Smooth muscle cell (in vitro differentiated cells): ENCODE results near the gene RTL1. TPM values are rescaled to one million over a fixed set of nuclear protein-coding genes. Genes with fewer than 3 reads are reported as not detected.

Experiments used
- DNase-seq: peaks from one replicate; lab custom pipeline; 2025; ENCODE audit not compliant: unreplicated experiment; lab: John Stamatoyannopoulos, UW
- H2AFZ ChIP-seq: fragments of 200-600 bp; sonication (generic); 2 replicates; pipeline ENCODE4 v1.6.0; 2016; ENCODE audit warnings: antibody characterized with exemption, low read depth, mild to moderate bottlenecking
- H3F3A ChIP-seq: fragments of 200-600 bp; sonication (generic); 2 replicates; pipeline ENCODE4 v1.6.0; 2017; ENCODE audit warnings: antibody characterized with exemption, low read depth
- H3K27ac ChIP-seq: fragments of 200-600 bp; sonication (generic); 2 replicates; pipeline ENCODE4 v1.5.1; 2016; ENCODE audit warnings: low read depth, mild to moderate bottlenecking
- H3K27me3 ChIP-seq: fragments of 200-600 bp; sonication (generic); 2 replicates; pipeline ENCODE4 v1.6.1; 2016; ENCODE audit warnings: low read depth, mild to moderate bottlenecking
- H3K36me3 ChIP-seq: fragments of 200-600 bp; sonication (generic); 2 replicates; pipeline ENCODE4 v1.5.1; 2016; ENCODE audit warnings: low read depth
- H3K4me1 ChIP-seq: fragments of 200-600 bp; sonication (generic); 2 replicates; pipeline ENCODE4 v1.5.1; 2016; ENCODE audit warnings: low read depth
- H3K4me2 ChIP-seq: fragments of 200-600 bp; sonication (generic); 2 replicates; pipeline ENCODE4 v1.6.0; 2016; ENCODE audit warnings: mild to moderate bottlenecking
- H3K4me3 ChIP-seq: fragments of 200-600 bp; sonication (generic); 2 replicates; pipeline ENCODE4 v1.5.1; 2016; ENCODE audit warnings: mild to moderate bottlenecking
- H3K79me2 ChIP-seq: fragments of 200-600 bp; sonication (generic); 2 replicates; pipeline ENCODE4 v1.6.0; 2016; ENCODE audit warnings: low read depth, mild to moderate bottlenecking
- H3K9ac ChIP-seq: fragments of 200-600 bp; sonication (generic); 2 replicates; pipeline ENCODE4 v1.6.0; 2016; ENCODE audit warnings: low read depth
- H3K9me3 ChIP-seq: fragments of 200-600 bp; sonication (generic); replicated peaks from 2 replicates; pipeline ENCODE4 v1.5.1; 2016; ENCODE audit warnings: low read depth
- H4K20me1 ChIP-seq: fragments of 200-600 bp; sonication (generic); 2 replicates; pipeline ENCODE4 v1.6.0; 2016; ENCODE audit warnings: low read depth
- CTCF ChIP-seq: fragments of 200-600 bp; sonication (generic); IDR thresholded peaks from 2 replicates; pipeline ENCODE4 v1.5.1; 2017; ENCODE audit warnings: borderline replicate concordance, mild to moderate bottlenecking, antibody characterized with exemption; ENCODE audit not compliant: insufficient read depth, poor library complexity, severe bottlenecking
- WGBS: methylation state at CpG from one replicate; pipeline ENCODE4 v1.1.7; 2016; ENCODE audit warnings: low lambda C conversion rate; 5-methylcytosine and 5-hydroxymethylcytosine counted together
- polyA plus RNA-seq: library from polyadenylated mRNA; unstranded; fragments of >200 nt; fragmentation: Nextera tagmentation; extraction: Ambion mirVana; gene quantifications from 2 replicates; pipeline ENCODE4 v1.2.1, GENCODE V29; 2016
- total RNA-seq: library from RNA; depleted of rRNA; stranded (reverse); fragments of >200 nt; gene quantifications from 2 replicates; pipeline ENCODE4 v1.2.3, GENCODE V29; 2014

The RTL1 gene
- total and polyA plus RNA-seq, 2 experiments from 2014 or later, result 6.7 to 13.9 TPM

GRCh38 chr14:100840286-100841065 lies 63.0 kb downstream of the RTL1 start:
- Histone ChIP-seq H2AFZ (no peak overlapping the region), H3K4me3 (no peak overlapping the region), H3K4me1 (peaks cover 57% of the 10 kb centered on the region), H3K4me2 (peak overlapping the region; percentile 13), H3K36me3 (no peaks in the 10 kb centered on the region), H3K27ac (peak overlapping the region; percentile 98), H3K79me2 (no peaks in the 10 kb centered on the region), H4K20me1 (no peaks in the 10 kb centered on the region), H3K9me3 (no peaks in the 10 kb centered on the region), H3K27me3 (no peaks in the 10 kb centered on the region), H3K9ac (peak overlapping the region; percentile 55), H3F3A (peaks cover 34% of the 10 kb centered on the region)
- DNase-seq, result no peak
- no peak for TF ChIP-seq CTCF
- WGBS, result 79% methylated on average over 21 of the region's 21 CpGs

- Histone ChIP-seq H3K9me3 (no peaks in the 10 kb centered on the region), H3F3A (peaks cover 34% of the 10 kb centered on the region), H2AFZ (no peak overlapping the region), H3K4me2 (peak overlapping the region; percentile 34), H3K4me3 (no peak overlapping the region), H3K27me3 (no peaks in the 10 kb centered on the region), H3K27ac (peak overlapping the region; percentile 98), H3K79me2 (no peaks in the 10 kb centered on the region), H3K9ac (peak overlapping the region; percentile 85), H3K4me1 (peaks cover 57% of the 10 kb centered on the region), H4K20me1 (no peaks in the 10 kb centered on the region), H3K36me3 (no peaks in the 10 kb centered on the region)
- DNase-seq, result no peak
- WGBS, result 41% methylated on average over 14 of the region's 14 CpGs
- TF ChIP-seq CTCF, result no peak
These were observed 63.8 kb downstream of the RTL1 start for GRCh38 chr14:100839681-100840111.

GRCh38 chr14:100839315-100839585 lies 64.3 kb downstream of the RTL1 start:
- Histone ChIP-seq H3K9ac (peak overlapping the region; percentile 85), H4K20me1 (no peaks in the 10 kb centered on the region), H3K4me1 (peaks cover 57% of the 10 kb centered on the region), H2AFZ (no peak overlapping the region), H3K4me2 (peak overlapping the region; percentile 34), H3K9me3 (no peaks in the 10 kb centered on the region), H3K27me3 (no peaks in the 10 kb centered on the region), H3K79me2 (no peaks in the 10 kb centered on the region), H3K36me3 (no peaks in the 10 kb centered on the region), H3F3A (peaks cover 34% of the 10 kb centered on the region), H3K4me3 (no peak overlapping the region), H3K27ac (peak overlapping the region; percentile 98)
- no peak for TF ChIP-seq CTCF
- no peak for DNase-seq
- WGBS, result 79% methylated on average over 4 of the region's 4 CpGs
